GM10847 (cell line): Measurements from ENCODE around the gene RALGPS1.

Source experiments
- POLR2A ChIP-seq: IDR thresholded peaks from 2 replicates; pipeline ENCODE4 v1.6.1; 2011; ENCODE audit not compliant: insufficient read length; ENCODE audit errors: extremely low read depth

Gene RALGPS1

DNA sequence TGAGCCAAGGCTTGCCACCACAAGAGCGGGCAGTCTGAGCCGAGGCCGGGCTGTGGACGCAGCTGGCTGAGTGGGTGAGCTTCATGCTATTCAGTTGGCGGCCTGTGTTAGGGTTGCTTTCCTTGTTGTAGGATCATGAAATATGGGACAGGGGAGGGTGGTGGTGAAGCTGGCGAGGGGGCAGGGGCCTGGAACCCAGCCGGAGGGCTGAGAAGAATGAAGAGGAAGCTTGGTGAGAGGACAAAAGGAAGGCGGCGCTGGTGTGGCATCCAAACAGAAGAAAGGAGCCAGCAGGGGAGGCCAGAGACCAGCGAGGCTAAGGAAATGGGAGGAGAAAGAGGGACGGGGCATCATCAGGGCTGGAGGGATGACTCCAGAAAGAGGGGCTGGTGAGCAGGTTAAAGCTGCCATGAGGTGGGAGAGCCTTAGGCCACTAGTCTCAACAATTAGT, 18.3 kb downstream of the RALGPS1 start:
- TF ChIP-seq POLR2A = no peak

DNA sequence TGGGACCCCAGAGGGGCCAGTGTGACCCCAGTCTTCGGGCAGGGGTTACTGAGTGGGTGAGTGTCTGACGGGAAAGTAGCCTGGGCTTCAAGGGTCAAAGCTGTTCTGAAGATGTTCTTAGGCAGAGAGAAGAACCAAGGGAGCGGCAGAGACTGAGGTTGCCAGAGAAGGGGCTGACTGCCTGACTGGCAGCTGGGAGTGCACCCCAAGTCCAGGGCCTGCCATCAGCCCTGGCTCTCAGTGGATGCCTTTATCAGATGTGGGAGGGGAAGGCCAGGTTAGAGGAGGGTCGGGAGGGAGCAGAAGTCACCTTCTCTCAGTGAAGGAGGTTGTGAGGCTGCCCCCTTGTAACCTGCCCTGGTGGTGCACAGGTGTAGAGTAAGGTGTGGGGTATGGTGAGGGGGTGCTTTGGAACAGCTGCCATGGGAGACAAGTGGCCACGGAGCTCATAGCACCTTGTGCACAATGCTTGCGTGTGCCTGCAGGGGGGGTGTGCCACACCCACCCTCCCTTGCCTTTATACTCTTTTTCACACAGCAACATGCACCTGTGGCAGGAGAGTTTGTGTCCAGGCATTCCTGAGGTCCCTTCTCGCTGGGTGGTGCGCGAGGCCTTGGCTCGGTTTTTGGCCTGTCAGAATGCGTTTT, 18.9 kb downstream of the RALGPS1 start:
- no peak for TF ChIP-seq POLR2A

GRCh38 chr9:126934441-126934840, 19.9 kb downstream of the RALGPS1 start:
- TF ChIP-seq POLR2A = no peak

DNA sequence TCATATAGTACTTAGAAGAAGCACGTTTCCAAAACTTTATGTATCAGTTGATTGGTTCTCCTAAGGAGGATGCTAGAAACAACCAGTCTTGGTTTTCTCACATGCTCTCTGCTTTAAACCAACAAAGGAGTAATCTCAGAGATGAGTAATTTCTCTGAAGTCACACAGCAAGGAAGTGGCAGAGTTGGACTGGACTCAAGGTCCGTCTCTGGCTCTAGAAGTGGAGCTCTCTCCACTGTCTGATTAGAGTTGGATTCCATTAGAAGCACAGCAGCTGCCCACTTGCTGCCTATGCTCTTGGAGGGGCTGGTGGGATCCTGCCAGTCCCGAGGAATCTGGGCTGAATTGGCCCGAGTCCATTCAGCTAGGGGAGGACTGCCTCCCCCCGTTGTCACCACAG, 21.0 kb downstream of the RALGPS1 start:
- no peak for TF ChIP-seq POLR2A

DNA sequence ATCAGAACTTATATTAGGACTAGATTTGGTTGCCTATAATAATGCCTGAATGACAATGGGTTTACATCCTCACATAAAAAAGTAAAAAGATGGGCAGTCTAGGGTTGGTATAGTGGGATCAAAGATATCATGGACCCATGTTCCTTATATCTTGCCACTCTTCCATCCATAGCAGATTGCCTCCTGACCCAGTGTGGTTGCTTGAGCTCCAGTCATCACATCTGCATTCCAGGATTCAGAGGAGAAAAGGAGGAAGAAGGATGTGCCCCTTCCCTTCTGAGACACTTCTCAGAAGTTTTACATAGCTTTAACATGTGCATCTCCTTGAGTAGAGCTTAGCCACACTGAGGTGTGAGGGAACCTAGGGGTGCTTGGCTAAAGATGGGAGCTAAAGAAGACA, 22.9 kb downstream of the RALGPS1 start:
- no peak for TF ChIP-seq POLR2A

DNA sequence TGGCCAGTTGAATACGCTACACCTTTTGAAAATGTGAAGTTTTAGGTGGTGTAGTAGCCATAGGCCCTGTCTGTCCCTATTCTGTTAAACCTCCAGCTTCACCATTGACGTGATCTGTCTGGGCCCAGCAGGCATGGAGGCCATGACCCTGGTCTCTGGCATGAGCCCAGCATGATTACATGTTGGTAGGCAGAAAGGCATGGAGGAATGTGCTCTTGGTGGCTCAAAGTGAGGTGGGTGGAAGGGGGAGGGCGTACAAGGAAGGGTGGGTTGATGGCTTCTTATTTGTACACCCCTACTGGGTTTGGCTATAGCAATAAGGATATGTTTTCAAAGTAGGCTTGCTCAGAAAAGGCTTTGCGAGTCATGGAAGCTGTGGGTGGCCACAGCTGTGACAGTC, 23.7 kb downstream of the RALGPS1 start:
- no peak for TF ChIP-seq POLR2A

GRCh38 chr9:126939821-126940221, 25.2 kb downstream of the RALGPS1 start:
- no peak for TF ChIP-seq POLR2A

DNA sequence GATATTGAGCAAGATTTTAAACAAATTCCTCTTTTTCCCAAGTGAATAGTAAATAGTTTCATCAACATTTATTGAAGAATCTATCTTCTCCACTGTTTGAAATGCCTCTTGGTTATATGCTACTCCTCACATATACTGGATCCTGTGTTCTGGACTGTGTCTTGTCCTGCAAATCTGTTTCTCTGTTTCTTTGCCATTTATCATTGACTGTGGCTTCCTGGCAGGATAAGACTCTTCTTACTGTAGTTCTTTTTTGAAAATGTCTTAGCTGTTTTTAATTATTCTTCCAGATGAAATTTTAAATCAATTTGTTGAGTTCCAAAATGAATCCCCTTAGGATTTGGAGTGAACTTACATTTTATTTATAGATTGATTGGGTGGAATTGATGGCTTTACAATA, 27.8 kb downstream of the RALGPS1 start:
- TF ChIP-seq POLR2A = no peak

- no peak for TF ChIP-seq POLR2A
Observed at GRCh38 chr9:126945682-126946081, 31.1 kb downstream of the RALGPS1 start.

DNA sequence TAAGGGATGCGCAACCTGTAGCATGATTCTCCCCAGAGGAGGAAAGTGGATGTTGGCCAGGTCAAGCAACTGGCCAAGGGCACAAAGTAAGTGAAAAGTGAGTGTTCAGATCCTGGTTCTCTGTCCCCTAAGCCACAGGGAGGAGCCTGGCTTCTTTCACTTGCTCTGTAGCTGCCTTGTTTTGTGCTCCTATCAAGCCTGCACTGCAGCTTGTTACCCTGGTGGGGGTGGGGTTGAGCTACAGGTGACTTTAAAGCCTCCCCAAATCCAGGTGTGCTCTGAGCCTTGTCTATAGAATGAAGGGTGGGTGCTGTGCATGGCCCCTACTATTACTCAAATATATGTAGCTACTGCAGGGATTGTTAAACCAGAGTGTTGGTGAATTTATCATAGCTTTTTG, 32.9 kb downstream of the RALGPS1 start:
- no peak for TF ChIP-seq POLR2A

DNA sequence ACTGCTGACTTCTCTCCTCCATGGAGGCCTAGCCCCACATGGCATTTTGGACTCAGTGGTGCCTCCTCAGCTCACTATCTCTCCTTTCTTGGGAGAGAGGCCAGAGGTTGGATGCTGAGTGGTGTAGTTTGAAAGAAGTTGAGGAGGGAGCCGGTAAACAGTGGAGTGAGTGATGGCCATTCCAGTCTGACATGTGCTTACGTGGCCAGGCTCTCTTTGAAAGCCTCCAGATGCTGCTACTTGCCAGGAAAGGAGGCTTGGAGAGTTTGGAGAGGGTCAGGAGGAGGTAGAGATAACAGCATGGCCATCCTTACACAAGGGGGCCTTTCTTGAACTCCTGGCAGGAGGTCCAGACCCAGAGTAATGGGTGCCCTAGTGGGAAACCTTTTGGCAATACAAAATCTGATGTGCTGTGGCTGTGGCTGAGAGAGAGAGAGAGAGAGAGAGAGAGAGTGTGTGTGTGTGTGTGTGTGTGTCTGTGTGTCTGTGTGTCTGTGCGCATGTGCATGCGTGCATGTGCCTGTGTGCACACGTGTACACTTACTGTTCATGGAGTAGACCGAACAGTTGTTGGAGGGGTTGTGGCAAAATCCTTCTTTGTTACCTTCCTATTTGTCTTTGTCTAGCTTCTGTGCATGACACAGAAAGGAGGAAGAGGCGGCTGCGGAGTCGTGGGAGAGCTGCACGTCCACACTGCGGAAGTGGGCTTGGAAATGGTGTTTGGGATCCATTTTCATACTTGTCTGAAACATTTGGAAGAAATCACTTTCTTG, 37.8 kb downstream of the RALGPS1 start:
- no peak for TF ChIP-seq POLR2A

GRCh38 chr9:126953041-126953809, 38.6 kb downstream of the RALGPS1 start:
- no peak for TF ChIP-seq POLR2A

DNA sequence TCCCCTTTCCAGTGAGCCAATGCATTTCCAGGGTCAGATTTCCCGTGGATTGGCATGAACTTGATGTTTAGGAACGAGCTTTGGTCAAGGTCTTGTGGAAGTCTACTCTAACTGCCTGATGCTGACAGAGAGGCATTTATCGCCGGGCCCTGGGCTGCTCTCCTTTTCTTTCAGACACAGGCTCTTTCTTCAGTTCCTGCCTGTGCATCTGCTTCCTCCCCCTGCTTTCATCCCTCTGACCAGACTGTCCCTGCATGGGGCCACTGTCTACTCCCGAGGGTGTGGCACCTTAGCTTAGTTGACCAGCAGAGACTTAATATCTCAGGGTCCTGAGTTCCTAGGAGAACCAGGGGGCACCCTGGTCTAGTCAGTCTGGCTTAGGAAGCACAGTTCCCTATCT, 41.2 kb downstream of the RALGPS1 start:
- TF ChIP-seq POLR2A = no peak

DNA sequence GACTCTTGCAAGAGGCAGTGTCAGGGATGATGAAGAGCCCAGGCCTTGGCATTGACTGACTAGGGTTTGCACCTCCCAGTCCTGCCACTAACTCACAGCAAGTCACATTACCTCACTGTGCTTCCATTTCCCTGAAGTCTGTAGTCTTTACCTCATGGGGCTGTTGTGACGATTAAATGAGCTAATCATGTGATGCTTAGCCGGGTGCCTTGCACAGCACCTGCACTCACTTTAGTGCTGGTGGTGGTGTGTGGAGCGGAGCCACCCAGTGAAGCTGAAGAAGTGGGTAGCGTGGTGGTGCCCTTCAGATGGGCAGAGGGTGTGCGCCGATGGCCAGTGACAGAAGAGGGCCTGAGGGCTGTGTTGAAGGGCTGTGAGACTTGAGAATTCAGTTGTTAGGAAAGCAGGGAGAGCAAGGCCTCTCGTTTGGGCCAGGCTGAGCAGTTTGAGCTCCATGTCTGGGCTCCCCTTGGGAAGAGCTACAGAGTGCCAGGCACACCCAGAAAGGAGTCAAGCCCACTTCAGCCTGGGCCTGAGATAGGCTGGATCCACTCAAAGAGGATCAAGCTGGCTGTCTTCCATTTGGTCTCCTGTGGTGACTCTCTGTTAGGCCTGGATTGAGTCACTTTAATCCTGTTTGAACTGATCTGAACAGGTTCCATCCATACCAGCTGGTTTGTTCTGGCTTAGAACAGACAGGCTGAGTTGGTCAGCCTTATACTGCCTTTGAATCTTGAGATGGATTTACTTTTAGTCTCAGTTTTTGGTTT, 42.5 kb downstream of the RALGPS1 start:
- no peak for TF ChIP-seq POLR2A

DNA sequence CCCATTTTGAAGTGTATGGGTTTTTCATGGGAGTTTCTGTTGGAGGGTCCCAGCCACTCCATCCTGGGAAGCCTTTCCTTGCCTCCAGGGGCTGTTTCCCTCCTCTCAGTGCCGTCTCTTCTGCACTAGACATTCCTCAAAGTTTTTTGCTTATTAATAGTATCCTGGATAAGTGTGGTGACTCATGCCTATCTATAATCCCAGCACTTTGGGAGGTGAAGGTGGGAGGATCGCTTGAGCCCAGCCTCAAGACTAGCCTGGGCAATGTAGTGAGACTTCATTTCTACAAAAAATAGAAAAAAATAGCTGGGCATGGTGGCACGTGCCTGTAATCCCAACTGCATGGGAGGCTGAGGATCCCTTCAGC, 43.1 kb downstream of the RALGPS1 start:
- no peak for TF ChIP-seq POLR2A

DNA sequence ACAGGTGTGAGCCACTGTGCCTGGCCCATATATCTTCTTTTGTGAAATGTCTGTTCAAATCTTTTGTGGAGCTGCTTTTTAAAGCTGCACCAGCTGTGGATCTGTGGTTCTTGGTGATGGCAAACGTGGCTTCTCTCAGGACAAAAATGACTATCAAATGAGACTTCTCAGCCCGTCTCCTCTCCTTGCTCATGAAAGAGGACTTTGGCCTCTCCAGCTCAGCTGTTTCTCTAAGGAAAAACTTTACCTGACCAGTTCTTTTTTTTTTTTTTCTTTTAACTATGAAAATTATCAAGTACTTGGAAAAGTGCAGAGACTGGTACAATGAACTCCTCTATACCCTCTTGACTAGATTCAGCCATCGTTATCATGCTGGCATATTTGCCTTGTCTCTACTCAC, 44.8 kb downstream of the RALGPS1 start:
- no peak for TF ChIP-seq POLR2A

DNA sequence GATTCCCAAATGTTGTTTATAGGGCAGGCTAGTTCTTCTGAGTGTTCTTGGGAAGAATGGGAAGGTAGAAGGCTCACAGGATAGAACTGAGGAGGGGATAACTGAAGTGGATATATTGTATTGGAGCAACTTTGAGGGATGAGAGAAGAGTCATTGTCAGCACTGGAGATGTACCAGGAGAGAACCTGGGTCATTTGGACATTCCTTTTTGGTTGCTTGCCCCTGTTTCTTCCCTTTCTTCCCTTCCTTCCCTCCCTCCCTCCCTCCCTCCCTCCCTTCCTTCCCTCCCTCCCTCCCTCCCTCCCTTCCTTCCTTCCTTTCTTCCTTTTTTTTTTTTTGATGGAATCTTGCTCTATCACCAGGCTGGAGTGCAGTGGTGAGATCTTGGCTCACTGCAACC, 45.3 kb downstream of the RALGPS1 start:
- TF ChIP-seq POLR2A = no peak
